Calu3 (cell line): ENCODE measurements around the gene SPOCK1. TPM values are rescaled to one million over a fixed set of nuclear protein-coding genes. Genes with fewer than 3 reads are reported as not detected.

Experiments
- BruUV-seq: library from RNA; stranded (reverse); fragments of 400-500 nt; replicated peaks from 2 replicates; lab custom pipeline; 2021; lab: Mats Ljungman, UMichigan
- CTCF ChIA-PET: fragments of 300-600 bp; sonication (Branson Sonifier 250); formaldehyde crosslinking; loops from one replicate; lab custom pipeline; 2022; ENCODE audit warnings: antibody characterized with exemption; lab: Charles Lee
- DNase-seq: peaks from one replicate; pipeline ENCODE4 v3.0.0; 2022
- H3K27ac Mint-ChIP-seq: one replicate; pipeline ENCODE4 v1.8.0; 2022; ENCODE audit warnings: mixed read lengths; ENCODE audit not compliant: unreplicated experiment
- H3K27me3 Mint-ChIP-seq: one replicate; pipeline ENCODE4 v1.8.0; 2022; ENCODE audit warnings: mixed read lengths; ENCODE audit not compliant: unreplicated experiment
- H3K36me3 Mint-ChIP-seq: one replicate; pipeline ENCODE4 v1.8.0; 2022; ENCODE audit warnings: mild to moderate bottlenecking, moderate library complexity, mixed read lengths; ENCODE audit not compliant: insufficient read depth, unreplicated experiment
- H3K4me1 Mint-ChIP-seq: one replicate; pipeline ENCODE4 v1.8.0; 2022; ENCODE audit warnings: mild to moderate bottlenecking, low read depth, mixed read lengths; ENCODE audit not compliant: unreplicated experiment
- H3K4me3 Mint-ChIP-seq: one replicate; pipeline ENCODE4 v1.8.0; 2022; ENCODE audit warnings: mild to moderate bottlenecking, low read depth, moderate library complexity, mixed read lengths; ENCODE audit not compliant: unreplicated experiment
- H3K9me3 Mint-ChIP-seq: one replicate; pipeline ENCODE4 v1.8.0; 2022; ENCODE audit warnings: low read depth, mixed read lengths; ENCODE audit not compliant: unreplicated experiment
- intact Hi-C: fragments of 100-400 bp; cut with micrococcal nuclease; formaldehyde crosslinking; loops from one replicate; pipeline ENCODE4 v1.10.0; 2022; ENCODE audit not compliant: unreplicated experiment
- total RNA-seq: library from RNA; stranded (reverse); gene quantifications from 2 replicates; pipeline ENCODE4 v1.2.3, GENCODE V29; 2022
- TF ChIP-seq, protein P1 (sequence below): fragments of 200-600 bp; IDR thresholded peaks from one replicate; pipeline ENCODE4 v1.8.0; 2022; ENCODE audit warnings: antibody characterized with exemption; ENCODE audit not compliant: unreplicated experiment

The SPOCK1 gene
- total RNA-seq, 1 experiment from 2014 or later: 3.2 TPM

DNA sequence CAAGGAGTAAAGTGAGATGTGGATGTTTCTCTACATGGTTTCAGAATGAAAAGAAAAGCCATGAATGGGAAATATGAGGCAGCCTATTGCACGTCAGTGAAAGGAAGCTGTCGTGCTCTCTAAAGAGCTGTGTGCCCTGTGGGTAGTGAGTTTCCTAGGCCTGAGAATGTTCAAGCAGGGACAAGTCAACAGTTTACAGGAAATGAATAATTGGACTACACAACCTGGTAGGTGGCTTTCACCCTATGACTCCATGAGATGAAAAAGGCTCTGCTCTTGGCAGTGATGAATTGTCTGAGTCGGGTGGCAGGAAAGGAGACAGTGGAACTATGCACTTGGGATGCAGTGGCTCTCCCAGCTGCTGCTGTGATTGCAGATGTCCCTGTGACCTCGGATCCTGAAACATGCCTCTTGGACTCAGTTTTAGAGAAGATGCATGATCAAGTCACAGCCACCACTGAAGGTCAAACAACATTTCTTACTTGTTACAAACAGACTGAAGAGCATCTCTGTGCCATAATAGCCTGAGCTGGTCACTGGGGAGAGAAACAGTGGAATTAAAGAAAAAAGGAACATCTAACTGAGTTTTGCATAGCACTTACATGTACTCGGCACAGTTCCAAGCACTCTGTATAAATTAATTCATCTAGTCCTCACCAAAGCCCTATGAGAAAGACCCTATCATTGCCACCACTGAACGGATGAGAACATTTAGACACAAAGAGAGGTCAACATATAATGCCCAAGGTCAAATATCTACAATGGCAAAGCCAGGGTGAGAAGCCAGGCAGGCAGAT is 293.7 kb downstream of the SPOCK1 start:
- no peak overlapping the region for H3K27ac Mint-ChIP-seq
- TF ChIP-seq, protein P1, sequence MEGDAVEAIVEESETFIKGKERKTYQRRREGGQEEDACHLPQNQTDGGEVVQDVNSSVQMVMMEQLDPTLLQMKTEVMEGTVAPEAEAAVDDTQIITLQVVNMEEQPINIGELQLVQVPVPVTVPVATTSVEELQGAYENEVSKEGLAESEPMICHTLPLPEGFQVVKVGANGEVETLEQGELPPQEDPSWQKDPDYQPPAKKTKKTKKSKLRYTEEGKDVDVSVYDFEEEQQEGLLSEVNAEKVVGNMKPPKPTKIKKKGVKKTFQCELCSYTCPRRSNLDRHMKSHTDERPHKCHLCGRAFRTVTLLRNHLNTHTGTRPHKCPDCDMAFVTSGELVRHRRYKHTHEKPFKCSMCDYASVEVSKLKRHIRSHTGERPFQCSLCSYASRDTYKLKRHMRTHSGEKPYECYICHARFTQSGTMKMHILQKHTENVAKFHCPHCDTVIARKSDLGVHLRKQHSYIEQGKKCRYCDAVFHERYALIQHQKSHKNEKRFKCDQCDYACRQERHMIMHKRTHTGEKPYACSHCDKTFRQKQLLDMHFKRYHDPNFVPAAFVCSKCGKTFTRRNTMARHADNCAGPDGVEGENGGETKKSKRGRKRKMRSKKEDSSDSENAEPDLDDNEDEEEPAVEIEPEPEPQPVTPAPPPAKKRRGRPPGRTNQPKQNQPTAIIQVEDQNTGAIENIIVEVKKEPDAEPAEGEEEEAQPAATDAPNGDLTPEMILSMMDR: no peak
- H3K27me3 Mint-ChIP-seq: peaks cover 25% of the 10 kb centered on the region
- CTCF ChIA-PET: no interaction called here
- no peak overlapping the region for H3K4me3 Mint-ChIP-seq
- peaks cover 8% of the 10 kb centered on the region for H3K4me1 Mint-ChIP-seq
- H3K9me3 Mint-ChIP-seq: peaks cover 4% of the 10 kb centered on the region
- H3K36me3 Mint-ChIP-seq: no peaks in the 10 kb centered on the region
- intact Hi-C loops: no loop called here
- no TSS peak for BruUV-seq
- DNase-seq: no peak

DNA sequence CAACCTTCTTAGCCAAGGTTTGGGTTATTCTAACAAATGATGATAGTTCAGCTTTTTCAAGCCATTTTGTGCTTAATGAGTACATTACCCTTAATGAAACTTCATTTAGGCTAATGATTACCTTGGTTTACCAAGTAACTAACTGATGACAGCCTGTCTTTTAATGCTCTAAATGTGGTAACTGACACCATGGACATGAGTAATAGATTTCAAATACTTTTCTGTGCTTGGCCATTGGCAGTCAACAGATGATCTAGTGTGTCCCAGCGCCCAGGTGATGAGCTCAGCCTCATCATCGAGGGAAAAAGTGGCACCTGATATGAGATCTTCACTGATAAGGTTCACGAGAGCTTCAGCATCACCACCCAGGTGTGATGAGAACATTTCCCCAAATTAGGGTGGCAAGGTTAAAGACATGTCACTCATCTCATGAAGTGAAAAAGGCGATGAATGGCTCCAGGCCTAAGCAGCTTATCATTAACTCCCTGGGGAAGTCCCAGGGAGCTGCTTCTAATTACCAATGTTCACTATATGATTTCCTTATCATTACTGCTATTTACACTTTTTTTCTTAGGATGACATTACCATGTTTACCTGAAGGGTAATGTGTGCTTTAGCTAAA is 296.0 kb downstream of the SPOCK1 start:
- Mint-ChIP-seq H3K4me3 (no peak overlapping the region), H3K27me3 (peaks cover 40% of the 10 kb centered on the region), H3K36me3 (no peaks in the 10 kb centered on the region), H3K9me3 (peaks cover 4% of the 10 kb centered on the region), H3K27ac (no peak overlapping the region), H3K4me1 (peaks cover 8% of the 10 kb centered on the region)
- no peak for DNase-seq
- CTCF ChIA-PET: interaction anchor here (0.6 to 1.9 kb wide), 2 partner anchors 11 to 271 kb away, joined by 3 to 5 read pairs; no protein-coding TSS in a partner anchor
- TF ChIP-seq, protein P1: no peak
- no TSS peak for BruUV-seq
- intact Hi-C loops: no loop called here

DNA sequence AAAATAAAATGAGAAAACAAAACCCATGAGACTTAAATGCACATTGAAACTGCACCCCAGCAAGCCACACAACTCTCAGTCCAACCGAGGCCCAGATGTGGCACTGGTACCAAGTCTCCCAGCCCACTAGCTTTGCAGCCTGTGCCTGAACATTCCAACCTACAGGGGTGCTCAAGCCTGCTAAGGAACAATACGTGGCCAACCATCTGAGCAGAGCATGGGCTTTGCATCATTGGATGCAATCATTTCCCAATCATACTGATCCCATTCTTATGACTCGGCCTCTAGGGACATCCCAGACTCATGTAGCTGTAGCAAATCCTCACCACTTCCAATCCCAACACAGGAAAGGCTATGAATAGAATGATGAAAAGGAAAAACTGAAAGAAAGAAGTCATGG is 297.2 kb downstream of the SPOCK1 start:
- H3K27ac Mint-ChIP-seq: no peak overlapping the region
- peaks cover 4% of the 10 kb centered on the region for H3K9me3 Mint-ChIP-seq
- CTCF ChIA-PET: no interaction called here
- H3K4me1 Mint-ChIP-seq: no peaks in the 10 kb centered on the region
- intact Hi-C loops: no loop called here
- no peak for DNase-seq
- no peak overlapping the region for H3K4me3 Mint-ChIP-seq
- H3K36me3 Mint-ChIP-seq: no peaks in the 10 kb centered on the region
- no TSS peak for BruUV-seq
- TF ChIP-seq, protein P1: no peak
- H3K27me3 Mint-ChIP-seq: peaks cover 40% of the 10 kb centered on the region

DNA sequence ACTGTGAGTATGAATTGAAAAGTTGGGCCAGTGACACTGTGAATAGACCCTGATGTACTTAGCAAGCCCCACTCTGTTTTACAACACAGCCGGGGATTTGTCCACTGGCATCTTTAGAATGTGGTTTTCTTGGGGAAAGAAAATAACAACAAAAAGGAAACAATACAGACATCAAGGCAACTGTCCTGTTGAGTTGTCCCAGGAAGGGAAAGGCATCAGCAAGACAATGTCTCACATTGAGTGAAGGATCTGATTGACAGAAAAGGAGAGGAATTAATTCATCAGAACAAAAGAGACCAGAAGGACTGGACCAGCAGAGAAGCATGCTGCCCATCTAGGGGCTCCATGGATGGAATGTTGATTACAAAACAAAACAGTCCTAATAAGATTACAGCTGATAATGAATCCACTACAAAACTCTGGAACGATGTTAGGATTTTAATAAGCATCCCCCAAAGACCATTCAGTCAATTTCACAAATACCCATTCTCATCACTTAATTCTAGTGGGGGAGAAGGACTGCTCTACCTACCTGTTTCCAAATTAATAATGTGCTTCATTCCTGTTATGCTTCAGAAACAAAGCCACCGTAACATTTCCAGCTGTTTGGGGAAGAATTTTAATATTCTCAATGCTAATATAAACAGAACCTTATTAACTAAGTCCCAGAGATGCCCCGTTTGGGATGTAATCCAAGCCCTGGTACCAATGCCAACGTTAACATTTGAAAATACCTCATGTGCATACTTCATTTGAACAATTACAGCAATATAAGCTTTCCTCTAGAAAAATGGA is 298.0 kb downstream of the SPOCK1 start:
- no TSS peak for BruUV-seq
- H3K36me3 Mint-ChIP-seq: no peaks in the 10 kb centered on the region
- CTCF ChIA-PET: no interaction called here
- intact Hi-C loops: no loop called here
- H3K9me3 Mint-ChIP-seq: peaks cover 4% of the 10 kb centered on the region
- no peaks in the 10 kb centered on the region for H3K4me1 Mint-ChIP-seq
- DNase-seq: no peak
- TF ChIP-seq, protein P1: no peak
- peaks cover 40% of the 10 kb centered on the region for H3K27me3 Mint-ChIP-seq
- no peak overlapping the region for H3K4me3 Mint-ChIP-seq
- no peak overlapping the region for H3K27ac Mint-ChIP-seq
